ENCODE results near the gene PHRF1. TPM values are rescaled to one million over a fixed set of nuclear protein-coding genes. Genes with fewer than 3 reads are reported as not detected.

PHRF1 gene
- total and polyA plus RNA-seq, 2 donors from 2014 or later = 7.5 to 30.9 TPM

DNA sequence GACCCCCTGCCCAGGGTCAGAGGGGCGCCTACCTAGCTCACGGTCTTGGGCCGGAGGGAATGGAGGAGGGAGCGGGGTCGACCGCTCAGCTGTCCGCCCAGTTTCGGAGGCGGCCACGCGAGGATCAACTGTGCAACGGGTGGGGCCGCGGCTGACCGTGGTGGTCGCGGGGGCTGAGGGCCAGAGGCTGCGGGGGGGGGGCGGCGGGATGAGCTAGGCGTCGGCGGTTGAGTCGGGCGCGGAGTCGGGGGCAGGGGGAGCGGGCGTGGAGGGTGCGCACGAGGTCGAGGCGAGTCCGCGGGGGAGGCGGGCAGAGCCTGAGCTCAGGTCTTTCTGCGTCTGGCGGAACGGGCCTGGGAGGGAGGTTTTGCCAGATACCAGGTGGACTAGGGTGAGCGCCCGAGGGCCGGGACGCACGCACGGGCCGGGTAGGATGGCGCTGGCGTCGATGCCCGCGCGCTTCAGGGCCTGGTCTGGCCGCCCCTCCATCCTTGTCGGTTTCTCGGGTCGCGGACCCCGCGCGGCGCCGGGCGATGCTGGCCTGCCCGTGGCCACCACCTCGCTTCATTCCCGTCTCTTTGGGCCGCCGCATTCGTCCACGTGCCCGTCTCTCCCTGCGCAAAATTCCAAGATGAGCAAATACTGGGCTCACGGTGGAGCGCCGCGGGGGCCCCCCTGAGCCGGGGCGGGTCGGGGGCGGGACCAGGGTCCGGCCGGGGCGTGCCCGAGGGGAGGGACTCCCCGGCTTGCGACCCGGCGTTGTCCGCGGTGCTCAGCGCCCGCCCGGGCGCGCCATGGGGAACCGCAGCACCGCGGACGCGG is 60.5 kb downstream of the PHRF1 start, which contains the start of gene DRD4:
Gene DRD4, plus strand, starts transcription at position 759 of the 822 bp plus-strand sequence. Its CDS starts 36 bp downstream, at position 795.
- Histone ChIP-seq H3K9me3 (ENCODE audit: control insufficient read depth in 2 of 3, insufficient read depth in 1 of 3, low read length in 3 of 3) (no peaks in the 10 kb centered on the region), H3K27ac (ENCODE audit: low read depth in 2 of 2, low read length in 2 of 2) (no peak within 1 kb of the TSS), H3K4me3 (ENCODE audit: low read length in 3 of 3) (no peak within 1 kb of the TSS), H3K27me3 (ENCODE audit: control insufficient read depth, insufficient read depth, low read length) (peaks cover 13% of the 10 kb centered on the region), H3K4me1 (ENCODE audit: control insufficient read depth in 2 of 3, insufficient read depth in 2 of 3, low read depth in 1 of 3, low read length in 3 of 3) (peaks cover 0 to 6% (median 0%) of the 10 kb centered on the region in 3 donors), H3K9ac (ENCODE audit: low read length in 3 of 3) (no peak within 1 kb of the TSS), H3K36me3 (ENCODE audit: control insufficient read depth in 2 of 3, insufficient read depth in 3 of 3, low read length in 3 of 3) (no peaks in the 10 kb centered on the region)
- TF ChIP-seq, protein P1, sequence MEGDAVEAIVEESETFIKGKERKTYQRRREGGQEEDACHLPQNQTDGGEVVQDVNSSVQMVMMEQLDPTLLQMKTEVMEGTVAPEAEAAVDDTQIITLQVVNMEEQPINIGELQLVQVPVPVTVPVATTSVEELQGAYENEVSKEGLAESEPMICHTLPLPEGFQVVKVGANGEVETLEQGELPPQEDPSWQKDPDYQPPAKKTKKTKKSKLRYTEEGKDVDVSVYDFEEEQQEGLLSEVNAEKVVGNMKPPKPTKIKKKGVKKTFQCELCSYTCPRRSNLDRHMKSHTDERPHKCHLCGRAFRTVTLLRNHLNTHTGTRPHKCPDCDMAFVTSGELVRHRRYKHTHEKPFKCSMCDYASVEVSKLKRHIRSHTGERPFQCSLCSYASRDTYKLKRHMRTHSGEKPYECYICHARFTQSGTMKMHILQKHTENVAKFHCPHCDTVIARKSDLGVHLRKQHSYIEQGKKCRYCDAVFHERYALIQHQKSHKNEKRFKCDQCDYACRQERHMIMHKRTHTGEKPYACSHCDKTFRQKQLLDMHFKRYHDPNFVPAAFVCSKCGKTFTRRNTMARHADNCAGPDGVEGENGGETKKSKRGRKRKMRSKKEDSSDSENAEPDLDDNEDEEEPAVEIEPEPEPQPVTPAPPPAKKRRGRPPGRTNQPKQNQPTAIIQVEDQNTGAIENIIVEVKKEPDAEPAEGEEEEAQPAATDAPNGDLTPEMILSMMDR (IDR thresholded peaks at IDR 0.05; ENCODE audit: borderline replicate concordance, extremely low read depth, insufficient read depth) = no peak
- intact Hi-C loops (cut with DNase I) = no loop called here
- DNase-seq (peak in 2 of 5 donors; percentile 61 to 71), FAIRE-seq (no peak)

DNA sequence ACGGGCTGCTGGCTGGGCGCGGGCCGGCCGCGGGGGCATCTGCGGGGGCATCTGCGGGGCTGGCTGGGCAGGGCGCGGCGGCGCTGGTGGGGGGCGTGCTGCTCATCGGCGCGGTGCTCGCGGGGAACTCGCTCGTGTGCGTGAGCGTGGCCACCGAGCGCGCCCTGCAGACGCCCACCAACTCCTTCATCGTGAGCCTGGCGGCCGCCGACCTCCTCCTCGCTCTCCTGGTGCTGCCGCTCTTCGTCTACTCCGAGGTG is 61.0 kb downstream of the PHRF1 start:
- H3K4me3 ChIP-seq (ENCODE audit: low read length in 3 of 3) = no peak overlapping the region
- no peaks in the 10 kb centered on the region for H3K36me3 ChIP-seq (ENCODE audit: control insufficient read depth in 2 of 3, insufficient read depth in 3 of 3, low read length in 3 of 3)
- peaks cover 13% of the 10 kb centered on the region for H3K27me3 ChIP-seq (ENCODE audit: control insufficient read depth, insufficient read depth, low read length)
- no peak overlapping the region for H3K27ac ChIP-seq (ENCODE audit: low read depth in 2 of 2, low read length in 2 of 2)
- H3K9me3 ChIP-seq (ENCODE audit: control insufficient read depth in 2 of 3, insufficient read depth in 1 of 3, low read length in 3 of 3) = no peaks in the 10 kb centered on the region
- FAIRE-seq = no peak
- no peak for DNase-seq
- TF ChIP-seq, protein P1 (IDR thresholded peaks at IDR 0.05; ENCODE audit: borderline replicate concordance, extremely low read depth, insufficient read depth) = no peak
- H3K9ac ChIP-seq (ENCODE audit: low read length in 3 of 3) = no peak overlapping the region
- peaks cover 0 to 6% (median 0%) of the 10 kb centered on the region in 3 donors for H3K4me1 ChIP-seq (ENCODE audit: control insufficient read depth in 2 of 3, insufficient read depth in 2 of 3, low read depth in 1 of 3, low read length in 3 of 3)
- intact Hi-C loops (cut with DNase I) = no loop called here

DNA sequence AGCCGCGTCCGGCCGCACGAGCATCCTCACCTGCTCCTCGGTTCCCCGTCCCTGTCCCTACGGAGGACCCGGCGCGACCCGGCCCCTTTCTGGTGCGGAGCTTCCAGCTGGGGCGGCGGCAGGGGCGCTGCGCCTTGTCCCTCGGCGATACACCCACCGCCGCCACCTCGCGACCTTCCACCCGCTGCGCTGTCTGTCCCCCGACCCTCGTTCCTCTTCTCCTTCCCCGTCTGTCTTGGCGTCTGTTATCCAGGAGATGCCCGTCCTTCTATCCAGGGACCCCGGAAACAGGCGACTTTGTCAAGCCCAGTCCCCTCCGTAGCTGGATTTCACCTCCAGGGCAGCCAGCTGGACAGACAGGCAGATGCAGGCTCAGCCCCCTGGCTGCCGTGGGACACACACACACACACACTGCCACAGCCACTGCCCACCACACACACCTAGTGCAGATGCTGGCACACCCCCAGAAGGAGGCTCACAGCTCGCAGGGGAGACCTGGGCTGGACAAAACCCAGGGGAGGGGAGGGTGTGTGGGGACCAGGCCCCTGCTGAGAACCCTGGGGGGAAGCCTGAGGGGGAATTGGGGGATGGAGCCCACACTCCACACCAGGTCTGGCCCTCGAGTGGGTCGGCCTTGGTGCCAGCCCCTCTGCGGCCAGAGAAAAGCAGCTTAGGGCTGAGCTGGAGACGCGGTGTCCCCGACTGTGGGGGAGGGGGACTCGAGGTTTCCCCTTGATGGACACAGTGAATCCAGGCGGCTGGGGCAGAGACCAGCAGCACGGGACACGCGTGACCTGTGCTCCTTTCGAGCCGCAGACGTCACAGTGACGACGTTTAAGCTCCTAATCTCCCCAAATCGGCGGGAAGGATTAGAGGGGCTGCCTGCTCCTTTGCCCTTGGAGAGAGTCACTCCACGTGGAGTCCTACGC is 61.6 kb downstream of the PHRF1 start:
- Histone ChIP-seq H3K9me3 (ENCODE audit: control insufficient read depth in 2 of 3, insufficient read depth in 1 of 3, low read length in 3 of 3) (no peaks in the 10 kb centered on the region), H3K9ac (ENCODE audit: low read length in 3 of 3) (no peak overlapping the region), H3K4me3 (ENCODE audit: low read length in 3 of 3) (no peak overlapping the region), H3K27ac (ENCODE audit: low read depth in 2 of 2, low read length in 2 of 2) (no peak overlapping the region), H3K27me3 (ENCODE audit: control insufficient read depth, insufficient read depth, low read length) (peaks cover 13% of the 10 kb centered on the region), H3K36me3 (ENCODE audit: control insufficient read depth in 2 of 3, insufficient read depth in 3 of 3, low read length in 3 of 3) (no peaks in the 10 kb centered on the region), H3K4me1 (ENCODE audit: control insufficient read depth in 2 of 3, insufficient read depth in 2 of 3, low read depth in 1 of 3, low read length in 3 of 3) (peaks cover 0 to 6% (median 0%) of the 10 kb centered on the region in 3 donors)
- DNase-seq (peak in 3 of 5 donors; percentile 41 to 71 (median 69)), FAIRE-seq (no peak)
- intact Hi-C loops (cut with DNase I) = no loop called here
- TF ChIP-seq, protein P1 (IDR thresholded peaks at IDR 0.05; ENCODE audit: borderline replicate concordance, extremely low read depth, insufficient read depth) = no peak

Data from kidney (tissue), 14 donors.